GM19099 (cell line): ENCODE results near the gene PEAK3.

Experiments used
- POLR2A ChIP-seq: IDR thresholded peaks from 3 replicates; pipeline ENCODE4 v1.6.1; 2011; ENCODE audit warnings: low read depth; ENCODE audit not compliant: insufficient read length; ENCODE audit errors: extremely low read depth

Gene PEAK3

DNA sequence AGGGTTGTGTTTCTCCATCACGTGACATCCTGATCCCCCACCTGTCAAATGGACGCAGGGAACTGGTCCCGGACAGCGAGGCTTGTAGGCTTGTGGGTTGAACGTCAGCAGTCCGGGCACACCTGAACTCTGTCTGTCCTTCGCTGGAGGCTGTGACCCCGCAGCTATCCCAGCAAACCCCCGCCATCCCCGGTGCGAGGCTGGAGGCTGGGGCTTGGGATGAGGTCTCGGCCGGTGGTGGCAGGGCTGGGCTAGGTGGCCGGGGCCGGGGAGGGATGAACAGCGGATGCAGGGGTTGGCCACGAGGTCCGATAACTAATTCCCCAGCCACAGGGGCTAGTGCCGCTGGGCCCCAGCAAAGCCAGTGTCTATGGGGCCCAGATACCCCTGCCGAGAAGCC is 37.6 kb upstream of the PEAK3 start:
- no peak for TF ChIP-seq POLR2A

DNA sequence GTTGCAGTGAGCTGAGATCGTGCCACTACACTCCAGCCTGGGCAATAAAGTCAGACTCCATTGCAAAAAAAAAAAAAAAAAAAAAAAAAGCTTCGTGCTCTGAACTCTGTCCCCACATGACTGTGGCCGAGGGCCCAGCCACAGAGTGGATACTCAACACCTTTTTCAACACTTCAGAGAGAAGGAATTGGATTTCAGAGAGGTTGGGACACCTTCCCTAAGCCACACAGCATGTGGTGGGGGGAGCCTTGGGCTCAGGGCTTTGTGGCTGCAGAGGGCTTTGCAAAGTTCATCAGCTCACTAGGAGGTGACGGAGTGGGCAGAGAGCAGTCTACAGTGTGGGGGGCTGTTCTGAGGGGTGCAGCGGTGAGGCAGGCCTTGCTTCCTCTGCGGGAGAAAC is 36.9 kb upstream of the PEAK3 start:
- TF ChIP-seq POLR2A, result no peak

DNA sequence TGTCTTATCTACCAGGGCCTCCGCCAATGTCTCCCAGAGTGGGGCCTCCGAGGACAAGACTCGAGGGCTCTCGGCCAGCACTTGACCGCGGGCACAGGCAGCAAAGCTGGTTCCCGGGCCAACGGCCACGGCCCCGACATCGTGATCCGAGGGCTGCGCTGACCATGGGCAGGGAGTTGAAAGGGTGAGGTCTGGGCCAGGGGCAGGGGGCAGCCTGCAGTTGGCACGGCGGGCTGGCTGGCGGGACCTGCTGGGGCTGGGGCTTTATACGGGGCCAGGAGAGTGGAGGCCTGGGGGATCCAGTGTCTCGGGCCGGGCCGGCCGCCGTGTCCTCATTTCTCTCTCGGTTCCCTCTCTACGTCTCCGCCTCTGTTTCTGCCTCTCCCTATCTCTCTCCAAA is 35.8 kb upstream of the PEAK3 start:
- no peak for TF ChIP-seq POLR2A

DNA sequence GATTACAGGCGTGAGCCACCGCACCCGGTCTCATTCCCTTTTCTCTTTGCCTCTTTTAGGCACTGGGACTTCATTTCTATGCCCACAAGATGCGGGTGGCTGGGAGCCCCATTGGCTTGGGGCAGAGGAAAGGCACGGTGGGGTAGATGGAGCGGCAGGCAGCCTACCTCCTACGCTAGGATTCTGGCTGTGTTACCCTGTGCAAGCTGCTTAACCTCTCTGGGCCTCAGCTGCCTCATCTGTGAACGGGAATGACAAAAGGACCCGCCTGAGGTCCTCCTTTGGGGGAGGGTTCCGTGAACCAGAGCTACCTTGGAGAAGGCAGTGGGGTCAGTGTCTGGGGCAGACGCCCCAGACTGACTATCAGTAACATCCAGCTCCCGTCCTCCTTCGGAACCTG is 35.3 kb upstream of the PEAK3 start:
- TF ChIP-seq POLR2A, result no peak

DNA sequence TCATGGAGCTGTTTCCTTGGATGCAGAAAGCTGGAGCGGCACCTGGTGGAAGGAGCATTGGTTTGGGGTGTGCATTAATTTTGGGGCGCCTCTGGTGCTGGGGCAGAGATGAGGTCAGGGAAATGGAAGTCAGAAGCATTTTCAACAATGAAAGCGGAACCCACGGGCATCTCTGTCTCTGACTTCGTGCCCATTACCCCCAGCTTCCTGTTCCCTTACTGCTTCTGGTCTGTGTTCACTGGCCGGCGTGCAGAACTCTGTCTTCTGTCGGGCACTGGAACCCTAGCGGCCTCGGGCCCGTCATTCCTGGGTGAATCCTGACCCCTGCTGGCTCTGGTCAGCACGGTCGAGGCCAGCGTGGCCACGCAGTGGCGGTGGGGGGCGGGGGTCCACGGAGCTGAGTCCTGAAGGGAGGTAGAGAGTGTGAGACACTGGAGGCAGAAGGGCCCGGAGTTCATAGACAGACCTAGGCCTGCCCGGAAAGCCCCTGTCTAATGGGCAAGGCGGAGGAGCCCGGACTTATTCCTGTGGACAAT is 33.9 kb upstream of the PEAK3 start:
- TF ChIP-seq POLR2A, result no peak

DNA sequence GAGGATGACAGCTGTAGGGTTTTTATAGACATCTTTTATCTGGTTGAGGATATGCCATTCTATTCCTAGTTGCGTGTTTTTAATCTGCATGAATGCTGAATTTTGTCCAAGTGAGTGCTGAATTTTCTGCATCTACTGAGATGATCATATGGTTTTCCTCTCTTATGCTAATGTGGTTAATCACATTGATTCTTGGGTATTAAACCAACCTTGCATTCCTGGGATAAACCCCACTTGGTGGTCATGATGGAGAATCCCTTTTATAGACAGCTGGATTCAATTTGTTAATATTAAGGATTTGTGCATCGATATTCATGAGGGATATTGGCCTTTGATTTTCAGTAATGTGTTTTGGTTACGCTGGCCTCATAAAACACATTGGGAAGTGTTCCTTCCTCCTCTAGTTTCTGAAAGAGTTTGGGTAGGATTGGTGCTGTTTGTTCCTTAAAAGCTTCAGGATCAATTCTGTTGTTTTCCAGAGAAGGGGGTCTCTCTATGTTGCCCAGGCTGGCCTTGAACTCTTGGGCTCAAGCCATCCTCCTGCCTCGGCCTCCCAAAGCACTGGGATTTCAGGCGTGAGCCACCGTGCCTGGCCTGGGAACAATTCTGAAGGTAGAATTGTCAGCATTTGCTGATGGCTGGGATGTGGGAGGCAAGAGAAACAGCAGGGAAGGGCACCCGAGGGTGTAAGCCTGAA is 33.3 kb upstream of the PEAK3 start:
- no peak for TF ChIP-seq POLR2A

DNA sequence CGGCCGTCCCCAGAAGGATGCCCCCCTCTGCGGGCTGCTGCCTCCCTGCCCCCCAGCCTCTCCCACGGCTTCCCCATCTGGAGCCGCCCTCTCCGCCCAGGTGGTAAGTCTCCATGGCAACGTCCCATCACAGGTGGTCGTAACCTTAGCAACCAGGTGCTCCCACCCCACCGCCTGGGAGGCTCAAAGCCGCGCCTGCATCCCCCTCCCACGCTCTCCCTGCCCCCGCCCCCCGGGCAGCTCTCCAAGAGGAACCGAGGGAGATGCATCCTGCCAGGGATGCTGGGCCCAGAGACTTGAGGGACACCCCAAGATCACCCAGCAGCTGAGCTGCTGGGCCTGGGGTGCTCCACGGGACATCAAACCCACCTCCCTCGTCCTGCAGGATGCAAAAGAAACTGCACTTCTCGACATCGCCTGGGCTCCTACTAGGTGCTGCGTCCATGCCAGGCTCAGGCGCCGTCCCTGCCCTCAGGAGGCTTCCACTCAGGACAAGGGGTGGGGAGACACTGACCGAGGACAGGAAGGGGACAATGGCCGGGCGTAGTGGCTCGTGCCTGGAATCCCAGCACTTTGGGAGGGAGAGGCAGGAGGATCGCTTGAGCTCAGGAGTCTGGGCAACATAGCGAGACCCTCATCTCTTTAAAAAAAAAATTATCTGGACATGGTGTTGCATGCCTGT is 31.0 kb upstream of the PEAK3 start:
- no peak for TF ChIP-seq POLR2A

DNA sequence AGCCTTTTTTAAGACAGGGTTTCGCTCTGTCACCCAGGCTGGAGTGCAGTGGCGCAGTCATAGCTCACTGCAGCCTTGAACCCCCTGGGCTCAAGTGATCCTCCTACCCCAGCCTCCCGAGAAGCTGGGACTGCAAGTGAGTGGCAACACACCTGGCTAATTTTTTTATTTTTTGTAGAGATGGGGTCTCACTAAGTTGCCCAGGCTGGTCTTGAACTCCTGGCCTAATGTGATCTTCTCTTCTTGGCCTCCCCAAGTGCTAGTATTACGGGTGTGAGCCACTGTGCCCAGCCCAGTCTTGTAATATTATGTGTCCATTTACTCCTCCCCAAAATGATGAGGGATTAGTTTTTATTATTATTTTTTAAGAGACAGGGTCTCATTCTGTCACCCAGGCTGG is 29.1 kb upstream of the PEAK3 start:
- no peak for TF ChIP-seq POLR2A

DNA sequence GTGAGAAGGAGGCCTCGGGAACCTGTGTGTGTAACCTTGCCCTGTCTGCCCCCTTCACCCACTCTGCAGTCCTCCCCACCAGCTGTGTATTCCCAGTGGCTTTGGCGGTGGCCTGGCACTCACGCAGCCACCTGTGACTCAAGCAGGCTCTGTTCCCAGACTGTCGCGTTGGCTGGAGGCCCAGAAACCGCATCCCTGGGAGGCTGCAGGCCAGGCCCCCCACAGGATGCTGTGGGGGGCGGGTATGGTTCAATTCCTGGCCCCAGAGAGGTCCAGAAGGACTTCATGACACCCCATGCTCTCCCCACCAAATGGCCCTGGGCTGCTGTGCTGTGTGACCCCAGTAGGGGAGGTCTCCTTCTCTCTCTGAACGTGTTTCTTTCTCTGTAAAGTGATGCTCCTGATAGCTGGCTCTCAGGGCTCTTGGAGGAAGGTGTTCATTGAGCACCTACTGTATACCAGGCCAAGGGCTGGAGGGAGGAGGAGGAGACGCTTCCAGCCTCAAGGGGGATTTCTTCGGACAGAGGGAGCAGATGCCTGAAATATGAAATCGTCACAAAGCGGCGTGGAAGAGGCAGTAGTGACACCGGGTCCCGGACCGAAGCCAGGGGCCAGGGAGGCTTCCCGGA is 27.9 kb upstream of the PEAK3 start:
- no peak for TF ChIP-seq POLR2A

DNA sequence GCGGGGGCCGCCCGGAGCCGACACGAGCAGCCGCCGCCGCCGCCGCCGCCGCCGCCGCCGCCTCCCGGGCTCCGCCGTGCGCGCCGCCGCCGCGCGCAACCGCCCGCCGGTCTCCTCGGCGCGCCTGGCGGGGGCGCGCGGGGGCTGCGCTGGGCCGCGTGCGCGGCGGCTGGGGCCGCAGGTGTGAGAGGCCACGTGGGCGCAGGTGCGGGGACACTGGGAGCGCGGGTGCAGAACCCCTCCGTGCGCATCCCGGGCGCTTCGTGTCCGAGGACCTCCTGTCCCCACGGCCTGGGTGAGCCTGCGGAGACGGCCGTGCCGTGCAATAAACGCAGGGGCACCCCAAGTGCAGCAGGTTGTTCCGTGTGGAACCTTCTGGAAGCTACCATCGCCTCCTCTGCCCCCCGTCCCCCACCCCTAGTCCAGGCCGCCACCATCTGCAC is 26.2 kb upstream of the PEAK3 start, which contains the start of gene LINGO3:
Gene LINGO3, minus strand, starts transcription at position 41 of the 443 bp plus-strand sequence. CDS start 16,378 bp downstream, outside the sequence.
- TF ChIP-seq POLR2A, result no peak

DNA sequence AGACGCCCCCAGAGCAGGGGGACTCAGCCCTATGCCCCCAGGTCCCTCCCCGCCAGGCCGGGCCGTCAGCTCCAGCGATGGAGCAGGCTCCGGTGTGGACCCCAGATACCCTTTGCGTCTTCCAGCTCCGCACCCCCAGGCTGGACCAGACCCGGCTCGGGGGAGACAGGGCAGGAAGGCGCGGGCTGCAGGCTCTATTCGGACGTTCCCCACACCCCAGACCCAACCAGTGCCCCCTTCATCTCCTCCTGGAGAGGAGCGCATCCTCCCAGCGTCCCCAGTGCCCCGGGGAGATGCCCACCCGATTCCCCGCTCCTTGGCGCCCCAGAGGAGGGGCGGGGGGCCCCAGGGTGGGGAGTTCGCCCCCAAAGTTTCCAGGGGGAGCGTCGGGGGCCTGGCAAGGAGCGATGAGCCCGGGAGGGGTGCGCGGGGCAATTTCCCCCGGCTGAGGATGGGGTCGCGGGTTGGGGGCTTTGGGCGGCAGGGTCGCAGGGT is 25.6 kb upstream of the PEAK3 start:
- no peak for TF ChIP-seq POLR2A

DNA sequence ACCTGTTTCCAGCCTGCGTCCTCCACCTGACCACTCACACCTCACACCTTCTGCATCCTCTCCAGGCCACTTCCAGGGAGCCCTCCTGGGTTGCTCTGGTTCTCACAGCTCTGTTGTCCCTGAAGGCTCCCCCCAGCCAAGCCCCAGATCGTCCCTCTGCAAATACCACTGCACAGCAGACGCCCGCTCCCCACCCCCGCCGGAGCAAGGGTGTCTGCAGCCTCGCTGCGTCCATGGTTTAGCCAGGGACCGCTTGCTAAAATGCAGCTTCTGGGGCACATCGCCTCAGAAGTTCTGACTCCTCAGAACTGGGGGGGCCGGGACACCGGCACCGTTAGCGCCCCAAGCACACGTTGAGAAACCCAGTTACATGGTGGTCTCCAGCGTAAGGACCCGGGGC is 25.0 kb upstream of the PEAK3 start:
- no peak for TF ChIP-seq POLR2A

DNA sequence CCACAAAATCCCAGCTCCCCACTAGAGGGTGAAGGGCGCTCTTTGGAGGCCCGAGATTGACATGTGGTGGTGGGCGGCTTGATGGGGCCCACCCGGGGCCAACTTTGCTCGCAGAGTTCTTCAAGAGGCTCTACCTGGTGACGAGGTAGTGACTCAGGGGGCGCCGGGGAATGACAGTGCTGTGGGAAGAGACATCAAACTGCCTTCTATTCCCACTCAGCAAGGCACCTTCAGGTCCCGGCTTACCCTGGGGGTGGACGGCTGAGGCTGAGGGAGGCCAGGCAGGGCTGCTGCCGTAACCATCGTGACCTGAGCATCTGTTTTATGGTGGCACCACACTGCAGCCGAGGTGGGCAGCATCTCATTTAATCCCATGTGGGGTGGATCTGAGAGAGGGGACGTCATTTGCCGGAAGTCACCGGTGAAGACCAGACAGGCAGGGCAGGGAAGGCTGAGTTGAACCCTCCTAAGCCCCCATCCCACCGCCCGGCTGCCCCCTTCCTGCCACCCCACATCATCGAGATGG is 24.4 kb upstream of the PEAK3 start:
- TF ChIP-seq POLR2A, result no peak

DNA sequence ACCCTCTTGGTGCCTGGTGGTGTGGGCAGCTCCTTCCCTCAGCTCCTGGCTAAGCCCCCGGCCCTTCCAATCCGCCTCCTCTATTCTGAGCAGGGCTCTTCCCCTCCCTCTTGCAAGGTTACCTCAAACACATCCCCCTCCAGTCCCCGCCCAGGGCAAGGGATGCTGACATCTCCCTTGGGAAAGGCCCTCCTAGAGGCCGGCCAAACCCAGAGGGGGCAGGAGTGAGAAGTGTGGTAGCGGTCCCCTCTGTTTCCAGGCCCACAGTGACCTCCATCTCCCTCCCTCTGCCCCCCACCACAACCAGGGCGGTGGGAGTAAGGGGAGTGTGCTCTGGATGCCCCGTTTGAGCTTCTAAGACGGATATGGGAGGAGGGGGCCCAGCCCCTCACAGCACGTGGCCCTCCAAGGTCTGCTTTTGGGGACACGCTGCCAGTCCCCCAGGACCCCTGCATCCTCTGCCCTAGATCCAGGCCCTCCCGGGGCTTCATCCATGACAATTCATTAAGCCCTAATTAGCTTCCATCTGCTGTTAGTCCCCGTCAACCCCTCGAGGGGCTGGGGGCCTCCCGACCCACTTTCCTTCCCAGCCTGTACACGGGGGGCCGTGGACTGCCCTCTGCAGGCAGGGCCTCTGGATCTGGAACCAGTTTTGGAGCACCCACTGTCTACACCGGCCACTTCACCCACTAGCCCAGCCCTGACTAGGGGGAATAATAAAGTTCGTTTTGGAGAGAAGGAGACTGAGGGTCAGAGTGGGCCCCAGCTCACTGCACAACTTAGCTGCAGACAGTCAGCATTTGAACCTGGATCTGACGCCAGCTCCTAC is 23.7 kb upstream of the PEAK3 start:
- TF ChIP-seq POLR2A, result no peak
